ENCODE data around the gene NBAS.

DNA sequence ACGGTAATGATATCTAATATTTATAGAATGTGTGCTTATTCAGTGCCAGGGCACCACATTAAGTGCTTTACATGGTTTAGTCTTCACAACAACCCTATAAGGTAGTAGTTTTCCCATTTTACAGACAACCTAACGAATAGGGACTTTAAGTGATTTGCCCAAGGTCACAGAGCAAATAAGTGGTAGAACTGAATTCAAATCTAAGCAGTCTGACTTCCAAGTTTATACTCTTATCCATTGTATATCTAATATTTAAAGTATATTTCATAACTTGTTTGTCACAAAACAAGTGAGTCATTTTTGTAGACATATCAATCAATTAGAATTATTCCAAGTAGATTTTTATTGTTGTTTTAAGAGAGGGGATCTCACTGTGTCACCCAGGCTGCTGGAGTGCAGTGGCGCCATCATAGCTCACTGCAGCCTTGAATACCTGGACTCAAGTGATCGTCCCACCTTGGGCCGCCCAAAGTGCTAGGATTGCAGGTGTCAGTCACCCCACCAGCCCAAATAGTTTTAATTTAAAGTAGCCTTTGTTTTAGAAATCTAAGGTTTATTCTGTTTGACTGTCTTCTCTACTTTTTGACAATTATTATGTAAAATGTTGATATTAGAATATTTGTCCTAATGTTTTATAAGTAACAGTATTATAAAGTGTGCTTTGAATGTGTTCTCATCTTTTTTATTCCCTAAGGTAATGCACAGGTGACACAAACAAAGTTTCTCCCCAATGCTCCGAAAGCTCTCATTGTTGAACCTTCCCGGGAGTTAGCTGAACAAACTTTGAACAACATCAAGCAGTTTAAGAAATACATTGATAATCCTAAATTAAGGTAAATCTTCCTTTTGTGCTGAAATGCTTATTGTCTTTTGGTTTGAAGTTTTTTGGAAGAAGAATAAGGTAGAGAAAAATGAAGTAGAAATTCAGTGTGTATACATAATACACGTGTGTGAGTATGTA, 45.6 kb upstream of the NBAS start:
- TF ChIP-seq, protein P1, sequence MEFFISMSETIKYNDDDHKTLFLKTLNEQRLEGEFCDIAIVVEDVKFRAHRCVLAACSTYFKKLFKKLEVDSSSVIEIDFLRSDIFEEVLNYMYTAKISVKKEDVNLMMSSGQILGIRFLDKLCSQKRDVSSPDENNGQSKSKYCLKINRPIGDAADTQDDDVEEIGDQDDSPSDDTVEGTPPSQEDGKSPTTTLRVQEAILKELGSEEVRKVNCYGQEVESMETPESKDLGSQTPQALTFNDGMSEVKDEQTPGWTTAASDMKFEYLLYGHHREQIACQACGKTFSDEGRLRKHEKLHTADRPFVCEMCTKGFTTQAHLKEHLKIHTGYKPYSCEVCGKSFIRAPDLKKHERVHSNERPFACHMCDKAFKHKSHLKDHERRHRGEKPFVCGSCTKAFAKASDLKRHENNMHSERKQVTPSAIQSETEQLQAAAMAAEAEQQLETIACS (CRISPR knock-in tag; IDR thresholded peaks at IDR 0.05), result no peak
- TF ChIP-seq SRF (IDR thresholded peaks at IDR 0.05; ENCODE audit: low read depth, low read length) (no peak), ZNF24 (IDR thresholded peaks at IDR 0.05) (no peak), EP300 (IDR thresholded peaks at IDR 0.05; ENCODE audit: low read depth in 2 of 2, low read length in 2 of 2) (no peak), EP300 (CRISPR knock-in tag; IDR thresholded peaks at IDR 0.05; ENCODE audit: borderline replicate concordance) (no peak)

Measured in HepG2 (cell line).